Stimulated activated CD8-positive, alpha-beta memory T cell treated with anti-CD3 and anti-CD28 coated beads, Interleukin-15, amount 100 ng/mL, for 24 hours (primary cell): ENCODE data around the gene CKMT1B.
"Not testable (repeated sequence)": the region's sequence is repeated elsewhere in the genome, so short reads cannot be mapped to it uniquely, and the experiment has no call there.

Source experiments
- DNase-seq: peaks from one replicate; pipeline ENCODE4 v3.0.0-alpha.2; 2020; ENCODE audit warnings: low read depth

CKMT1B gene

DNA sequence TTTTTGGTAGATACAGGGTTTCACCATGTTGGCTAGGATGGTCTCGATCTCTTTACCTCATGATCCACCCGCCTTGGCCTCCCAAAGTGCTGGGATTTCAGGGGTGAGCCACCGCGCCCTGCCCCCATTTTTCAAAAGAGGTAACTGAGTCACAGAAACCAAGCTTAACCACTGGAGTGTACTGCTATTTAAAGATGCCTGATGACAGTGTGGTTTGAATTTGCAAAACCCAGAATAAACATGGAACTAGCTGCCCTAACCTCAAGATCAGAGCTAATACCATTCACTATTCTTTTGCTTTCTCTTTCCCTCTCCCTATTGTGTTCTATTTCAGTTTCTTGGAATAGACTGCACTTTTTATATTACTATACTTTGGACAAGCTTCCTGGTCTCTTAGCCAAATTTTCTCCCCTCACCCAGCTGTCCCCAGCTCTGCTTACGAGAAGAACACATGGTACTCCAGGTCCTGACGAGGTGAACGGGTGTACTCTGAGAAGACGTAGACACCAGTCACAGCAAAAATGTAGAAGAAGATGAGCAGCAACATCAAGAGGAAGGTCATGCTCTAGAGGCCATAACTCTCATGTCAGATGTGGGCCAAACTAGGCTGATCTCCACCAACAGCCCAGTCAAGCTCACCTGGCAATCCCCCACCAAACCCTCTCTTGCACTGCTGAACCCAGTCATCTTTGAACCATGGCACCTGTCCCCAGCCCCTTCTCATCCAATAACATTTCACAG, 44.8 kb downstream of the CKMT1B start:
- not testable (repeated sequence) for DNase-seq
